SK-N-SH (cell line): ENCODE measurements around the gene ANKRD39. TPM values are rescaled to one million over a fixed set of nuclear protein-coding genes. Genes with fewer than 3 reads are reported as not detected.

Experiments used
- CTCF ChIA-PET: fragments of 300-600, 350-600 bp; formaldehyde crosslinking; extraction: SDS; loops from one replicate; lab custom pipeline; 2021; lab: Yijun Ruan, JAX
- POLR2A ChIA-PET: fragments of 350-600 bp; sonication (Branson Sonifier 250); formaldehyde crosslinking; extraction: SDS; loops from one replicate; lab custom pipeline; 2020; ENCODE audit warnings: antibody characterized with exemption, inconsistent platforms; lab: Yijun Ruan, JAX
- DNase-seq: peaks from one replicate; pipeline ENCODE4 v3.0.0; 2012
- H2AFZ ChIP-seq: fragments of 200-600 bp; sonication (generic); 2 replicates; pipeline ENCODE4 v1.8.1; 2016; ENCODE audit warnings: antibody characterized with exemption, mild to moderate bottlenecking, low read depth
- H3F3A ChIP-seq: fragments of 200-600 bp; sonication (generic); replicated peaks from 2 replicates; pipeline ENCODE3; 2016; ENCODE audit warnings: antibody characterized with exemption, mild to moderate bottlenecking; ENCODE audit not compliant: insufficient read depth
- H3K27ac ChIP-seq, 2 experiments: fragments of 200-500 bp in 1 of 2; fragments of 200-600 bp in 1 of 2; sonication (Bioruptor generic) in 1 of 2; sonication (generic), shearing (Covaris generic) in 1 of 2; 2 replicates each; pipeline versions ENCODE4 v1.5.1 to v1.6.1; 2014 to 2016; ENCODE audit warnings: low read depth in 2 of 2, inconsistent platforms in 1 of 2, low read length in 1 of 2, mild to moderate bottlenecking in 1 of 2, mixed read lengths in 1 of 2
- H3K27me3 ChIP-seq: fragments of 200-600 bp; sonication (generic), shearing (Covaris generic); 2 replicates; pipeline ENCODE4 v1.6.1; 2016; ENCODE audit warnings: mixed run types; ENCODE audit not compliant: insufficient read depth
- H3K36me3 ChIP-seq, 2 experiments: fragments of 200-500 bp in 1 of 2; fragments of 200-600 bp in 1 of 2; sonication (Bioruptor generic) in 1 of 2; sonication (generic) in 1 of 2; replicated peaks in 1 of 2; 2 replicates each; pipeline versions ENCODE3 to v1.5.1; 2014 to 2016; ENCODE audit warnings: low read length in 1 of 2, mild to moderate bottlenecking in 1 of 2; ENCODE audit not compliant: insufficient read depth in 2 of 2, control insufficient read depth in 1 of 2
- H3K4me1 ChIP-seq, 2 experiments: fragments of 200-500 bp in 1 of 2; fragments of 200-600 bp in 1 of 2; sonication (Bioruptor generic) in 1 of 2; sonication (generic), shearing (Covaris generic) in 1 of 2; 2 replicates each; pipeline versions ENCODE4 v1.5.1 to v1.6.1; 2014 to 2016; ENCODE audit warnings: low read depth in 1 of 2, low read length in 1 of 2, mixed run types in 1 of 2; ENCODE audit not compliant: insufficient read depth in 2 of 2, control insufficient read depth in 1 of 2
- H3K4me2 ChIP-seq: fragments of 200-600 bp; sonication (generic), shearing (Covaris generic); 2 replicates; pipeline ENCODE4 v1.6.1; 2017; ENCODE audit warnings: mixed run types
- H3K4me3 ChIP-seq, 2 experiments: fragments of 200-500 bp in 1 of 2; fragments of 200-600 bp in 1 of 2; sonication (Bioruptor generic) in 1 of 2; sonication (generic), shearing (Covaris generic) in 1 of 2; 2 replicates each; pipeline versions ENCODE4 v1.5.1 to v1.8.1; 2014 to 2016; ENCODE audit warnings: low read depth in 2 of 2, inconsistent platforms in 1 of 2, low read length in 1 of 2, mild to moderate bottlenecking in 1 of 2, mixed read lengths in 1 of 2, moderate library complexity in 1 of 2
- H3K79me2 ChIP-seq: fragments of 200-600 bp; sonication (generic); 2 replicates; pipeline ENCODE4 v1.8.1; 2017; ENCODE audit warnings: mild to moderate bottlenecking; ENCODE audit not compliant: insufficient read depth
- H3K9ac ChIP-seq: fragments of 200-600 bp; sonication (generic); 2 replicates; pipeline ENCODE4 v1.6.1; 2017; ENCODE audit warnings: mixed run types
- H3K9me2 ChIP-seq: fragments of 200-600 bp; sonication (generic); 2 replicates; pipeline ENCODE4 v1.6.1; 2017; ENCODE audit warnings: mixed run types
- H3K9me3 ChIP-seq: fragments of 200-600 bp; sonication (generic); 2 replicates; pipeline ENCODE4 v1.6.1; 2017; ENCODE audit warnings: mixed run types, mild to moderate bottlenecking, moderate library complexity
- H4K20me1 ChIP-seq: fragments of 200-600 bp; sonication (generic); 2 replicates; pipeline ENCODE4 v1.6.1; 2017; ENCODE audit warnings: mild to moderate bottlenecking, mixed run types; ENCODE audit not compliant: insufficient read depth
- EZH2phosphoT487 ChIP-seq: fragments of 200-600 bp; sonication (generic); IDR thresholded peaks from 2 replicates; pipeline ENCODE4 v1.6.1; 2017; ENCODE audit warnings: low read depth, mixed run types, mild to moderate bottlenecking, antibody characterized with exemption, moderate library complexity, borderline replicate concordance
- IRF3 ChIP-seq: fragments of 150-350 bp; IDR thresholded peaks from 2 replicates; pipeline ENCODE4 v1.6.1; 2016; ENCODE audit warnings: mild to moderate bottlenecking, low read depth, low read length
- MAX ChIP-seq: IDR thresholded peaks from 2 replicates; pipeline ENCODE4 v1.4.0; 2012; ENCODE audit warnings: low read depth
- RAD21 ChIP-seq: IDR thresholded peaks from 2 replicates; pipeline ENCODE4 v1.6.1; 2012; ENCODE audit warnings: mild to moderate bottlenecking, low read length
- RFX5 ChIP-seq: IDR thresholded peaks from 2 replicates; pipeline ENCODE4 v1.6.1; 2012; ENCODE audit warnings: mild to moderate bottlenecking, improper control_type of control experiment, low read length
- RXRA ChIP-seq: IDR thresholded peaks from 2 replicates; pipeline ENCODE4 v1.4.0; 2012; ENCODE audit warnings: low read depth, mild to moderate bottlenecking, borderline replicate concordance
- TEAD4 ChIP-seq: IDR thresholded peaks from 2 replicates; pipeline ENCODE4 v1.4.0; 2012; ENCODE audit warnings: mild to moderate bottlenecking, borderline replicate concordance; ENCODE audit not compliant: insufficient read depth
- WGBS: methylation state at CpG from one replicate; pipeline ENCODE4 v1.1.6; 2017; ENCODE audit warnings: low lambda C conversion rate; 5-methylcytosine and 5-hydroxymethylcytosine counted together
- polyA plus RNA-seq, 3 experiments: library from polyadenylated mRNA; depleted of rRNA; stranded (reverse); fragments of >200 nt; gene quantifications; 2 replicates each; pipeline ENCODE4 v1.2.3, GENCODE V29; 2012
- TF ChIP-seq, protein P1 (sequence below): IDR thresholded peaks from 2 replicates; pipeline ENCODE4 v1.6.1; 2012; ENCODE audit warnings: mild to moderate bottlenecking, low read depth, low read length, moderate library complexity

ANKRD39 gene
- polyA plus RNA-seq, 1 of the 3 experiments (the other 2 are of a cell fraction), result 11.8 TPM

- H3K27me3 ChIP-seq, result no peaks in the 10 kb centered on the region
- H3K9ac ChIP-seq, result no peak overlapping the region
- no peaks in the 10 kb centered on the region; a peak in 1 of 4 replicates for H3K4me1 ChIP-seq
- no peak for DNase-seq
- no peaks in the 10 kb centered on the region for H4K20me1 ChIP-seq
- no peaks in the 10 kb centered on the region for H3F3A ChIP-seq
- no peak overlapping the region for H3K4me3 ChIP-seq
- H2AFZ ChIP-seq, result no peak overlapping the region
- CTCF ChIA-PET, result interaction anchor here (3.0 kb wide), 1 partner anchor 103 kb away, joined by 13 read pairs; no protein-coding TSS in a partner anchor
- no peaks in the 10 kb centered on the region for H3K9me2 ChIP-seq
- no peak for TF ChIP-seq TEAD4
- TF ChIP-seq, all 33 proteins: peak for 0
- 92% methylated on average over 5 of the region's 9 CpGs for WGBS
- Histone ChIP-seq H3K9me3 (no peaks in the 10 kb centered on the region), H3K4me2 (no peak overlapping the region), H3K27ac (no peak overlapping the region), H3K79me2 (no peaks in the 10 kb centered on the region), H3K36me3 (peaks cover 9 to 20% of the 10 kb centered on the region in 2 experiments)
- POLR2A ChIA-PET, result no interaction called here
Measured at GRCh38 chr2:96848264-96848663, 9.6 kb downstream of the ANKRD39 start.

GRCh38 chr2:96847586-96847985, 10.2 kb downstream of the ANKRD39 start:
- WGBS, result 91% methylated on average over 10 of the region's 10 CpGs
- Histone ChIP-seq H3K9me2 (no peaks in the 10 kb centered on the region), H3K36me3 (peaks cover 4 to 14% of the 10 kb centered on the region in 2 experiments), H3K9me3 (no peaks in the 10 kb centered on the region), H3K79me2 (no peaks in the 10 kb centered on the region), H3K9ac (no peak overlapping the region), H3K4me1 (peaks cover 0 to under 1% of the 10 kb centered on the region in 2 experiments; a peak in 1 of 4 replicates), H4K20me1 (no peaks in the 10 kb centered on the region), H3K27me3 (no peaks in the 10 kb centered on the region)
- no peak for DNase-seq
- CTCF ChIA-PET, result interaction anchor here (1.2 to 3.0 kb wide), 2 partner anchors 10 to 103 kb away, joined by 5 to 13 read pairs; partner anchors contain the start of gene ANKRD39
- TF ChIP-seq, protein P1, sequence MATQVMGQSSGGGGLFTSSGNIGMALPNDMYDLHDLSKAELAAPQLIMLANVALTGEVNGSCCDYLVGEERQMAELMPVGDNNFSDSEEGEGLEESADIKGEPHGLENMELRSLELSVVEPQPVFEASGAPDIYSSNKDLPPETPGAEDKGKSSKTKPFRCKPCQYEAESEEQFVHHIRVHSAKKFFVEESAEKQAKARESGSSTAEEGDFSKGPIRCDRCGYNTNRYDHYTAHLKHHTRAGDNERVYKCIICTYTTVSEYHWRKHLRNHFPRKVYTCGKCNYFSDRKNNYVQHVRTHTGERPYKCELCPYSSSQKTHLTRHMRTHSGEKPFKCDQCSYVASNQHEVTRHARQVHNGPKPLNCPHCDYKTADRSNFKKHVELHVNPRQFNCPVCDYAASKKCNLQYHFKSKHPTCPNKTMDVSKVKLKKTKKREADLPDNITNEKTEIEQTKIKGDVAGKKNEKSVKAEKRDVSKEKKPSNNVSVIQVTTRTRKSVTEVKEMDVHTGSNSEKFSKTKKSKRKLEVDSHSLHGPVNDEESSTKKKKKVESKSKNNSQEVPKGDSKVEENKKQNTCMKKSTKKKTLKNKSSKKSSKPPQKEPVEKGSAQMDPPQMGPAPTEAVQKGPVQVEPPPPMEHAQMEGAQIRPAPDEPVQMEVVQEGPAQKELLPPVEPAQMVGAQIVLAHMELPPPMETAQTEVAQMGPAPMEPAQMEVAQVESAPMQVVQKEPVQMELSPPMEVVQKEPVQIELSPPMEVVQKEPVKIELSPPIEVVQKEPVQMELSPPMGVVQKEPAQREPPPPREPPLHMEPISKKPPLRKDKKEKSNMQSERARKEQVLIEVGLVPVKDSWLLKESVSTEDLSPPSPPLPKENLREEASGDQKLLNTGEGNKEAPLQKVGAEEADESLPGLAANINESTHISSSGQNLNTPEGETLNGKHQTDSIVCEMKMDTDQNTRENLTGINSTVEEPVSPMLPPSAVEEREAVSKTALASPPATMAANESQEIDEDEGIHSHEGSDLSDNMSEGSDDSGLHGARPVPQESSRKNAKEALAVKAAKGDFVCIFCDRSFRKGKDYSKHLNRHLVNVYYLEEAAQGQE, result no peak
- no peak for TF ChIP-seq RXRA
- no peak for TF ChIP-seq MAX
- TF ChIP-seq IRF3, result no peak
- TF ChIP-seq RFX5, result no peak
- no peak for TF ChIP-seq TEAD4
- TF ChIP-seq RAD21, result no peak
- no peak for TF ChIP-seq EZH2phosphoT487
- TF ChIP-seq, all 33 proteins: peak for 0
- no peak overlapping the region for H2AFZ ChIP-seq
- no peak overlapping the region for H3K27ac ChIP-seq
- no peaks in the 10 kb centered on the region for H3F3A ChIP-seq
- POLR2A ChIA-PET, result no interaction called here
- no peak overlapping the region for H3K4me2 ChIP-seq
- H3K4me3 ChIP-seq, result no peak overlapping the region
